NCI-H2196 (cell line): ENCODE results near the gene CTNNA3.
"Not testable (repeated sequence)": the region's sequence is repeated elsewhere in the genome, so short reads cannot be mapped to it uniquely, and the experiment has no call there.

Source experiments
- DNase-seq: peaks from one replicate; lab custom pipeline; 2025; ENCODE audit not compliant: unreplicated experiment; lab: John Stamatoyannopoulos, UW

Gene CTNNA3

GRCh38 chr10:67257427-67258144, 438.4 kb downstream of the CTNNA3 start:
- DNase-seq = no peak

- no peak for DNase-seq
Observed at GRCh38 chr10:67257018-67257417, 439.0 kb downstream of the CTNNA3 start.

GRCh38 chr10:67250686-67251085, 445.3 kb downstream of the CTNNA3 start:
- no peak for DNase-seq

- DNase-seq = no peak
Observed at GRCh38 chr10:67246066-67246555, 449.9 kb downstream of the CTNNA3 start.

- DNase-seq = no peak
Observed at GRCh38 chr10:67242528-67242927, 453.5 kb downstream of the CTNNA3 start.

- DNase-seq = no peak
Observed at GRCh38 chr10:67241451-67241850, 454.5 kb downstream of the CTNNA3 start.

GRCh38 chr10:67239864-67240497, 456.0 kb downstream of the CTNNA3 start:
- DNase-seq = no peak

GRCh38 chr10:67230680-67231500, 465.1 kb downstream of the CTNNA3 start:
- not testable (repeated sequence) for DNase-seq

- DNase-seq = no peak
Observed at GRCh38 chr10:67225226-67225625, 470.8 kb downstream of the CTNNA3 start.

GRCh38 chr10:67224553-67224952, 471.4 kb downstream of the CTNNA3 start:
- DNase-seq = no peak

GRCh38 chr10:67222934-67223333, 473.1 kb downstream of the CTNNA3 start:
- DNase-seq = no peak

- DNase-seq = no peak
Observed at GRCh38 chr10:67221939-67222494, 474.0 kb downstream of the CTNNA3 start.

- no peak for DNase-seq
Observed at GRCh38 chr10:67211680-67212079, 484.3 kb downstream of the CTNNA3 start.

- DNase-seq = not testable (repeated sequence)
Observed at GRCh38 chr10:67207923-67208322, 488.1 kb downstream of the CTNNA3 start.

GRCh38 chr10:67200913-67201564, 495.0 kb downstream of the CTNNA3 start:
- no peak for DNase-seq

GRCh38 chr10:67175354-67175753, 520.6 kb downstream of the CTNNA3 start:
- no peak for DNase-seq

GRCh38 chr10:67173787-67174186, 522.2 kb downstream of the CTNNA3 start:
- DNase-seq = no peak

GRCh38 chr10:67171970-67172369, 524.0 kb downstream of the CTNNA3 start:
- DNase-seq = no peak

GRCh38 chr10:67156239-67156638, 539.8 kb downstream of the CTNNA3 start:
- DNase-seq = no peak

- no peak for DNase-seq
Observed at GRCh38 chr10:67151471-67151870, 544.5 kb downstream of the CTNNA3 start.

- DNase-seq = no peak
Observed at GRCh38 chr10:67144530-67144929, 551.5 kb downstream of the CTNNA3 start.
